ENCODE measurements around the gene PCSK6.

The PCSK6 gene

DNA sequence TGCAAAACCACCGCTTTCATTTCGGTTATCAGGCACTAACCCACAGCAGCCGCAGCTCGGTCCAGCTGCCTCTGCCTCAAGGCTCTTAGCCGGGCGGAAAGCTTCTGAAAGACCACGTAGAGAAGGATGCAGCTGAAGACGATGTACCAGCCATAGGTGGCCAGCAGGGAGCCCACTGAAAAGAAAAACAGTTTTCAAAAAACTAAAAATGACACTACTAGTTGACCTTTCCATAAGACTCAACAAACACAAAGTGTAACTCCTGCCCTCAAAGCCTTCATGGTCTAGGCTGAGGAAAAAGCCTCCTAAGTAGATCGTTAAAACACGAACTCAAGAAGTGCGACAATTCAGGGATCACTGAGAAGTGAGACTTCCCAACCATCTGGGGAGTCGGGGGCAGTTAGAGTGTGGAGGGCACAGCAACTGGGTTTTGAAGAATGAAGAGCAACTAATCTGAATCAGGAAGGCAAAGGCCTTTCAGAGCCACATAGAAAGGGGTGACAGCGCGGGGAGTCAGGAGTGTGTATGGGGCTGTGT is 212.9 kb downstream of the PCSK6 start:
- peak; percentile 76 for ATAC-seq
- no peak for TF ChIP-seq TOX (CRISPR knock-in tag; IDR thresholded peaks at IDR 0.05; ENCODE audit: borderline replicate concordance)
- no peak for TF ChIP-seq ZC3H10 (CRISPR knock-in tag; IDR thresholded peaks at IDR 0.05)

GRCh38 chr15:101275018-101275417 is 214.5 kb downstream of the PCSK6 start:
- TF ChIP-seq GLIS3 (CRISPR knock-in tag; IDR thresholded peaks at IDR 0.05) (no peak), ZNF565 (CRISPR knock-in tag; conservative IDR thresholded peaks at IDR 0.05; ENCODE audit: low read depth) (no peak), TCF4 (CRISPR knock-in tag; IDR thresholded peaks at IDR 0.05; ENCODE audit: borderline replicate concordance) (no peak), CSDC2 (CRISPR knock-in tag; IDR thresholded peaks at IDR 0.05) (no peak), PPARA (CRISPR knock-in tag; IDR thresholded peaks at IDR 0.05; ENCODE audit: borderline replicate concordance) (no peak), OSR1 (CRISPR knock-in tag; IDR thresholded peaks at IDR 0.05) (no peak), ZC3H10 (CRISPR knock-in tag; IDR thresholded peaks at IDR 0.05) (no peak), ISL1 (CRISPR knock-in tag; IDR thresholded peaks at IDR 0.05) (no peak), TSHZ2 (CRISPR knock-in tag; IDR thresholded peaks at IDR 0.05) (no peak), SNAI2 (CRISPR knock-in tag; IDR thresholded peaks at IDR 0.05) (no peak), ARNTL (CRISPR knock-in tag; IDR thresholded peaks at IDR 0.05; ENCODE audit: borderline replicate concordance, low read depth) (no peak), BACH2 (CRISPR knock-in tag; IDR thresholded peaks at IDR 0.05; ENCODE audit: borderline replicate concordance) (no peak), RARB (CRISPR knock-in tag; IDR thresholded peaks at IDR 0.05) (no peak), ESRRG (CRISPR knock-in tag; IDR thresholded peaks at IDR 0.05) (no peak), ZFP30 (CRISPR knock-in tag; IDR thresholded peaks at IDR 0.05) (no peak)
- TF ChIP-seq, protein P1, sequence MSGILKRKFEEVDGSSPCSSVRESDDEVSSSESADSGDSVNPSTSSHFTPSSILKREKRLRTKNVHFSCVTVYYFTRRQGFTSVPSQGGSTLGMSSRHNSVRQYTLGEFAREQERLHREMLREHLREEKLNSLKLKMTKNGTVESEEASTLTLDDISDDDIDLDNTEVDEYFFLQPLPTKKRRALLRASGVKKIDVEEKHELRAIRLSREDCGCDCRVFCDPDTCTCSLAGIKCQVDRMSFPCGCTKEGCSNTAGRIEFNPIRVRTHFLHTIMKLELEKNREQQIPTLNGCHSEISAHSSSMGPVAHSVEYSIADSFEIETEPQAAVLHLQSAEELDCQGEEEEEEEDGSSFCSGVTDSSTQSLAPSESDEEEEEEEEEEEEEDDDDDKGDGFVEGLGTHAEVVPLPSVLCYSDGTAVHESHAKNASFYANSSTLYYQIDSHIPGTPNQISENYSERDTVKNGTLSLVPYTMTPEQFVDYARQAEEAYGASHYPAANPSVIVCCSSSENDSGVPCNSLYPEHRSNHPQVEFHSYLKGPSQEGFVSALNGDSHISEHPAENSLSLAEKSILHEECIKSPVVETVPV (CRISPR knock-in tag; IDR thresholded peaks at IDR 0.05) = no peak
- TF ChIP-seq, protein P2, sequence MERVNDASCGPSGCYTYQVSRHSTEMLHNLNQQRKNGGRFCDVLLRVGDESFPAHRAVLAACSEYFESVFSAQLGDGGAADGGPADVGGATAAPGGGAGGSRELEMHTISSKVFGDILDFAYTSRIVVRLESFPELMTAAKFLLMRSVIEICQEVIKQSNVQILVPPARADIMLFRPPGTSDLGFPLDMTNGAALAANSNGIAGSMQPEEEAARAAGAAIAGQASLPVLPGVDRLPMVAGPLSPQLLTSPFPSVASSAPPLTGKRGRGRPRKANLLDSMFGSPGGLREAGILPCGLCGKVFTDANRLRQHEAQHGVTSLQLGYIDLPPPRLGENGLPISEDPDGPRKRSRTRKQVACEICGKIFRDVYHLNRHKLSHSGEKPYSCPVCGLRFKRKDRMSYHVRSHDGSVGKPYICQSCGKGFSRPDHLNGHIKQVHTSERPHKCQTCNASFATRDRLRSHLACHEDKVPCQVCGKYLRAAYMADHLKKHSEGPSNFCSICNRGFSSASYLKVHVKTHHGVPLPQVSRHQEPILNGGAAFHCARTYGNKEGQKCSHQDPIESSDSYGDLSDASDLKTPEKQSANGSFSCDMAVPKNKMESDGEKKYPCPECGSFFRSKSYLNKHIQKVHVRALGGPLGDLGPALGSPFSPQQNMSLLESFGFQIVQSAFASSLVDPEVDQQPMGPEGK (CRISPR knock-in tag; IDR thresholded peaks at IDR 0.05; ENCODE audit: borderline replicate concordance) = no peak
- TF ChIP-seq, protein P3, sequence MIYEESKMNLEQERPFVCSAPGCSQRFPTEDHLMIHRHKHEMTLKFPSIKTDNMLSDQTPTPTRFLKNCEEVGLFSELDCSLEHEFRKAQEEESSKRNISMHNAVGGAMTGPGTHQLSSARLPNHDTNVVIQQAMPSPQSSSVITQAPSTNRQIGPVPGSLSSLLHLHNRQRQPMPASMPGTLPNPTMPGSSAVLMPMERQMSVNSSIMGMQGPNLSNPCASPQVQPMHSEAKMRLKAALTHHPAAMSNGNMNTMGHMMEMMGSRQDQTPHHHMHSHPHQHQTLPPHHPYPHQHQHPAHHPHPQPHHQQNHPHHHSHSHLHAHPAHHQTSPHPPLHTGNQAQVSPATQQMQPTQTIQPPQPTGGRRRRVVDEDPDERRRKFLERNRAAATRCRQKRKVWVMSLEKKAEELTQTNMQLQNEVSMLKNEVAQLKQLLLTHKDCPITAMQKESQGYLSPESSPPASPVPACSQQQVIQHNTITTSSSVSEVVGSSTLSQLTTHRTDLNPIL (CRISPR knock-in tag; IDR thresholded peaks at IDR 0.05; ENCODE audit: low read depth) = no peak
- no peak for ATAC-seq

GRCh38 chr15:101273534-101273933 is 216.0 kb downstream of the PCSK6 start:
- ATAC-seq = no peak
- no peak for TF ChIP-seq ZFP30 (CRISPR knock-in tag; IDR thresholded peaks at IDR 0.05)
- no peak for TF ChIP-seq ARNTL (CRISPR knock-in tag; IDR thresholded peaks at IDR 0.05; ENCODE audit: borderline replicate concordance, low read depth)
- no peak for TF ChIP-seq ZC3H10 (CRISPR knock-in tag; IDR thresholded peaks at IDR 0.05)
- TF ChIP-seq, protein P4, sequence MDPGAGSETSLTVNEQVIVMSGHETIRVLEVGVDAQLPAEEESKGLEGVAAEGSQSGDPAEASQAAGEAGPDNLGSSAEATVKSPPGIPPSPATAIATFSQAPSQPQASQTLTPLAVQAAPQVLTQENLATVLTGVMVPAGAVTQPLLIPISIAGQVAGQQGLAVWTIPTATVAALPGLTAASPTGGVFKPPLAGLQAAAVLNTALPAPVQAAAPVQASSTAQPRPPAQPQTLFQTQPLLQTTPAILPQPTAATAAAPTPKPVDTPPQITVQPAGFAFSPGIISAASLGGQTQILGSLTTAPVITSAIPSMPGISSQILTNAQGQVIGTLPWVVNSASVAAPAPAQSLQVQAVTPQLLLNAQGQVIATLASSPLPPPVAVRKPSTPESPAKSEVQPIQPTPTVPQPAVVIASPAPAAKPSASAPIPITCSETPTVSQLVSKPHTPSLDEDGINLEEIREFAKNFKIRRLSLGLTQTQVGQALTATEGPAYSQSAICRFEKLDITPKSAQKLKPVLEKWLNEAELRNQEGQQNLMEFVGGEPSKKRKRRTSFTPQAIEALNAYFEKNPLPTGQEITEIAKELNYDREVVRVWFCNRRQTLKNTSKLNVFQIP (CRISPR knock-in tag; IDR thresholded peaks at IDR 0.05; ENCODE audit: borderline replicate concordance, low read depth) = no peak
- TF ChIP-seq ZNF70 (CRISPR knock-in tag; IDR thresholded peaks at IDR 0.05) = no peak
- TF ChIP-seq ESRRG (CRISPR knock-in tag; IDR thresholded peaks at IDR 0.05) = no peak
- TF ChIP-seq, protein P2 (CRISPR knock-in tag; IDR thresholded peaks at IDR 0.05; ENCODE audit: borderline replicate concordance) = no peak
- no peak for TF ChIP-seq OSR1 (CRISPR knock-in tag; IDR thresholded peaks at IDR 0.05)

Data from SK-N-SH treated with all-trans-retinoic acid at 6 μM for 48 hours (cell line).